Stomach (tissue), 19 donors: Measurements from ENCODE around the gene MATK. TPM values are rescaled to one million over a fixed set of nuclear protein-coding genes. Genes with fewer than 3 reads are reported as not detected.
A peak's percentile ranks its signal among the peaks of the same experiment; 100 is the strongest.

Experiments used
- DNase-seq, 2 donors: peaks; one replicate each; pipeline versions ENCODE4 v3.0.0 to v3.0.0-alpha.2; 2013 to 2019
- H3K27ac ChIP-seq, 5 donors: fragments of 200-600 bp in 4 of 5; sonication (generic) in 4 of 5; one replicate each; pipeline ENCODE4 v1.5.1; 2013 to 2019; ENCODE audit warnings: mild to moderate bottlenecking in 1 of 5, moderate library complexity in 1 of 5
- H3K27me3 ChIP-seq, 3 donors: fragments of 200-600 bp; sonication (generic); one replicate each; pipeline ENCODE4 v1.5.1; 2017 to 2019; ENCODE audit warnings: mixed run types in 1 of 3
- H3K36me3 ChIP-seq, 4 donors: fragments of 200-600 bp; sonication (generic); 1 replicate in 3 of 4; 2 replicates in 1 of 4; pipeline ENCODE4 v1.5.1; 2016 to 2019
- H3K4me1 ChIP-seq, 4 donors: fragments of 200-600 bp; sonication (generic); one replicate each; pipeline ENCODE4 v1.5.1; 2016 to 2019
- H3K4me3 ChIP-seq, 4 donors: fragments of 200-600 bp; sonication (generic) in 3 of 4; one replicate each; pipeline ENCODE4 v1.5.1; 2016 to 2019; ENCODE audit warnings: mild to moderate bottlenecking in 1 of 4
- H3K9me3 ChIP-seq, 4 donors: fragments of 200-600 bp; sonication (generic); one replicate each; pipeline ENCODE4 v1.5.1; 2016 to 2019
- CTCF ChIP-seq, 7 experiments: fragments of 450-650 bp in 4 of 7; fragments of 200-600 bp in 3 of 7; sonication (generic) in 3 of 7; IDR thresholded peaks; one replicate each; pipeline ENCODE4 v1.5.1; 2016 to 2019; ENCODE audit warnings: antibody characterized with exemption in 7 of 7, control low read depth in 2 of 7, mild to moderate bottlenecking in 1 of 7
- EP300 ChIP-seq: sonication (generic); formaldehyde crosslinking; IDR thresholded peaks from one replicate; pipeline ENCODE4 v1.6.1; 2017; ENCODE audit warnings: antibody characterized with exemption
- POLR2A ChIP-seq, 4 donors: fragments of 450-650 bp; IDR thresholded peaks; one replicate each; pipeline ENCODE4 v1.6.1; 2016; ENCODE audit warnings: antibody characterized with exemption in 4 of 4, control low read depth in 2 of 4, mild to moderate bottlenecking in 1 of 4, moderate library complexity in 1 of 4
- POLR2AphosphoS5 ChIP-seq, 3 donors: sonication (generic); formaldehyde crosslinking; IDR thresholded peaks; one replicate each; pipeline ENCODE4 v1.6.1; 2016; ENCODE audit warnings: antibody characterized with exemption in 3 of 3
- WGBS, 5 donors: extraction: QIAGEN DNeasy Blood & Tissue Kit in 3 of 5; methylation state at CpG; one replicate each; pipeline versions ENCODE4 v1.1.5 to v1.1.7; 2013 to 2018; 5-methylcytosine and 5-hydroxymethylcytosine counted together
- intact Hi-C: fragments of 100-400 bp; cut with DNase I; formaldehyde crosslinking; loops from one replicate; pipeline ENCODE4 v1.15.1; 2023; ENCODE audit warnings: low total_unique reads
- long read RNA-seq, 10 donors: transcript quantifications; one replicate each; lab custom pipeline, GENCODE V29; 2026
- polyA plus RNA-seq, 3 donors: library from polyadenylated mRNA; stranded (reverse); fragments of 200-250 nt; gene quantifications; one replicate each; pipeline ENCODE4 v1.2.3, GENCODE V29; 2013
- total RNA-seq, 5 donors: library from RNA; depleted of rRNA; stranded (reverse); fragments of >200 nt; gene quantifications; one replicate each; pipeline versions ENCODE4 v1.1.0 to v1.2.3, GENCODE V29; 2014 to 2016
- donor health status: healthy with polysubstance abuse.
- donor health status: Bipolar disorder and iron deficiency.
- donor health status: healthy.

MATK gene
- total RNA-seq (10 to 100 TPM in 2 of 5 donors, 1 to 10 TPM in 2, not detected in 1; 1.4 to 48.7 (median 12.1) TPM), polyA plus RNA-seq (1 to 10 TPM; 2.0 to 3.4 (median 2.9) TPM)
- long read RNA-seq, donor 1, result 0 reads
- long read RNA-seq, donor 2, partial matches to known transcripts, result 0 of 1 reads
- long read RNA-seq, donor 2, other reads (novel, unspliced or antisense), result 0 of 1 reads
- long read RNA-seq, donor 3, result 0 reads
- long read RNA-seq, donor 4, result 0 reads
- long read RNA-seq, donor 5, result 0 reads
- long read RNA-seq, donor 6, result 0 reads
- long read RNA-seq, donor 7, partial matches to known transcripts, result 0 of 2 reads
- long read RNA-seq, donor 7, other reads (novel, unspliced or antisense), result 0 of 2 reads
- long read RNA-seq, donor 8, result 0 reads
- long read RNA-seq, donor 9, result 0 reads
- long read RNA-seq, donor 10, result 0 reads

- Histone ChIP-seq H3K27me3 (peaks cover 7 to 76% (median 34%) of the 10 kb centered on the region in 3 donors), H3K4me1 (peaks cover 0 to 19% (median 12%) of the 10 kb centered on the region in 4 donors), H3K27ac (peak within 1 kb of the TSS in 3 of 5 donors; percentile 29 to 64 (median 38)), H3K9me3 (peaks cover 14 to 27% (median 22%) of the 10 kb centered on the region in 4 donors), H3K36me3 (peaks cover 0 to 12% (median 0%) of the 10 kb centered on the region in 4 donors), H3K4me3 (peak within 1 kb of the TSS; percentile 37 to 48 (median 43))
- peak in 1 of 2 donors; percentile 36 for DNase-seq
- intact Hi-C loops, result no loop called here
- TF ChIP-seq POLR2AphosphoS5 (IDR thresholded peaks at IDR 0.05), result no peak
- TF ChIP-seq CTCF (IDR thresholded peaks at IDR 0.05), result no peak
- no peak for TF ChIP-seq EP300
- no peak for TF ChIP-seq POLR2A (IDR thresholded peaks at IDR 0.05)
- WGBS, 5 donors, result 5 to 13% (median 6%) methylated on average over 28 to 101 of the region's 101 CpGs
These were observed at the start of gene MATK for GRCh38 chr19:3785938-3786824. Gene MATK (minus strand): TSS chr19:3786381. CDS start chr19:3785135, 1,246 bp downstream.

- 73 to 94% (median 91%) methylated on average over 7 to 9 of the region's 9 CpGs for WGBS, 5 donors
- intact Hi-C loops, result no loop called here
These were observed 48.9 kb upstream of the MATK start for GRCh38 chr19:3835055-3835435.

GRCh38 chr19:3834349-3835054, 48.3 kb upstream of the MATK start:
- DNase-seq, result no peak
- no peak overlapping the region for H3K27ac ChIP-seq
- TF ChIP-seq CTCF (IDR thresholded peaks at IDR 0.05) (no peak), POLR2AphosphoS5 (IDR thresholded peaks at IDR 0.05) (no peak), EP300 (no peak), POLR2A (IDR thresholded peaks at IDR 0.05) (no peak)
- H3K36me3 ChIP-seq, result no peaks in the 10 kb centered on the region
- no peak overlapping the region for H3K4me3 ChIP-seq
- 79 to 88% (median 86%) methylated on average over 19 to 35 of the region's 35 CpGs for WGBS, 5 donors
- no peaks in the 10 kb centered on the region for H3K9me3 ChIP-seq
- intact Hi-C loops, result no loop called here
- H3K27me3 ChIP-seq, result peaks cover 0 to 59% (median 4%) of the 10 kb centered on the region in 3 donors
- H3K4me1 ChIP-seq, result no peaks in the 10 kb centered on the region

More at GRCh38 chr19:3835055-3835435, 48.9 kb upstream of the MATK start:
- Histone ChIP-seq H3K27ac (no peak overlapping the region), H3K9me3 (no peaks in the 10 kb centered on the region), H3K36me3 (no peaks in the 10 kb centered on the region), H3K4me1 (no peaks in the 10 kb centered on the region), H3K4me3 (no peak overlapping the region), H3K27me3 (peaks cover 0 to 54% (median 4%) of the 10 kb centered on the region in 3 donors)
- no peak for DNase-seq
- TF ChIP-seq EP300 (no peak), CTCF (IDR thresholded peaks at IDR 0.05) (no peak), POLR2A (IDR thresholded peaks at IDR 0.05) (no peak), POLR2AphosphoS5 (IDR thresholded peaks at IDR 0.05) (no peak)
